GM21717 (cell line): ENCODE data around the gene DNAJC7.
A peak's percentile ranks its signal among the peaks of the same experiment; 100 is the strongest.

Experiments
- ATAC-seq: cut with Tn5 transposase; IDR thresholded peaks from one replicate; pipeline ENCODE4 v1.9.1; 2021; ENCODE audit warnings: mild to moderate bottlenecking, moderate library complexity; ENCODE audit not compliant: unreplicated experiment

DNAJC7 gene, protein sequence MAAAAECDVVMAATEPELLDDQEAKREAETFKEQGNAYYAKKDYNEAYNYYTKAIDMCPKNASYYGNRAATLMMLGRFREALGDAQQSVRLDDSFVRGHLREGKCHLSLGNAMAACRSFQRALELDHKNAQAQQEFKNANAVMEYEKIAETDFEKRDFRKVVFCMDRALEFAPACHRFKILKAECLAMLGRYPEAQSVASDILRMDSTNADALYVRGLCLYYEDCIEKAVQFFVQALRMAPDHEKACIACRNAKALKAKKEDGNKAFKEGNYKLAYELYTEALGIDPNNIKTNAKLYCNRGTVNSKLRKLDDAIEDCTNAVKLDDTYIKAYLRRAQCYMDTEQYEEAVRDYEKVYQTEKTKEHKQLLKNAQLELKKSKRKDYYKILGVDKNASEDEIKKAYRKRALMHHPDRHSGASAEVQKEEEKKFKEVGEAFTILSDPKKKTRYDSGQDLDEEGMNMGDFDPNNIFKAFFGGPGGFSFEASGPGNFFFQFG

DNA sequence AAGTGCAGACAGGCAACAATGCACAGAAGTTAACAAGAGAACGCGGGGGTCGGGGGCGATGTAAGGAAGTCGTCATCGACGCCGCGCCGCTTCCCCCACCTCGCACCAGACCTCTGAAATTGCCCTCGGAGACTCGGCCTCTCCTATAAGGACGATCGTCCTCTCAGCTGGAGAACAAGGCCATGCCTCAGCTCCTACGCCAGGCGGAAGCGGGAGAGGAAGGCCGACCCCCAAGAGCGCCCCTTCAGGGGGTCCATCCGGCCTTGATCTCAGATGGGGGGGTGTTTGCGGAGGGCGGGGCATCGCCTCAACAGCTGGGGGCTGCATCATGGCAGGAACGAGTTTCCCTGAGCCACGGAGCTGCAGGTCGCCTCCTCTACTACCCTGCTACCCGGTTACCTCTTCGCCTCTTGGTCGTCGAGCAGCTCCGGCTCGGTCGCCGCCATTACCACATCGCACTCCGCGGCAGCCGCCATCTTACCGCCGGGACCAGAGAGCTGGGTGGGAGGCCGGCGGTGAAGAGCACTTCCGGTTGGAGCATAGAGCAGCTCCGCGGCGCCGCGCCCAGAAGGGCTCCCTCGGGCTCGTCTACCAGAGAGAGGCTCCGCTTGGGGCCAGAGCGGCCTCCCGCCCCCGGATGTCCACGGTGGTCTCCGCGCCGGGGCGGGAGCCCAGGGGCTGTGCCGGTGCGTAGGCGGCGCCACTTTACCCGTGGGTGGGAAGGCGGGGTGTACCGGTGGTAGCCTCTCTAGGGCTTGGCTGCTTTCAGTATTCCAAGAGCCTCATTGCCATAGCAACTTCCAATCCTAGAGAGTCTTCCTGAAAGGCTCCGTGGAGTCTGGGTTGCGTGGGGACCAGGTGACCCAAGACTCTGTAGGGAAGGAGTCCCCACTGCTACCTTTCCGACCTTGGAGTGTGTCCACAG, at the start of gene DNAJC7:
Gene DNAJC7, minus strand, starts transcription at position 499 of the 925 bp plus-strand sequence. Its CDS starts 23 bp downstream, at position 476.
- ATAC-seq: peak; percentile 75

DNA sequence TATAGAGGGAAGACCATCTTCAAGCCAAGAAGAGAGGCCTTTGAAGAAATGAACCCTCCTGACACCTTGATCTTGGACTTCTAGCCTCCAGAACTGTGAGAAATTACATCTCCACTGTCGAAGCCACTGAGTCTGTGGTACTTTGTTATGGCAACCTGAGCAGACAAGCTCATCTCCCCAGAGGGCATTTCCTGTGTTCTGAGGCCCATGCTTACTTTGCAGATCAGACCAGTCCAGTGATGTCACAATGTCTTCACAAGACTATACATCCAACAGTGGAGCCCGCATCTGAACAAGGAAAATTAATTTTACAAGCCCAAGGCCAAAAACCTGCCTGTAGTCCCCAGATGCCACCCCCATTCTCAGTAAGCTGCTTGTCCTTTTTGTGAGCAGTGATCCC, 48.0 kb upstream of the DNAJC7 start:
- ATAC-seq: no peak

DNA sequence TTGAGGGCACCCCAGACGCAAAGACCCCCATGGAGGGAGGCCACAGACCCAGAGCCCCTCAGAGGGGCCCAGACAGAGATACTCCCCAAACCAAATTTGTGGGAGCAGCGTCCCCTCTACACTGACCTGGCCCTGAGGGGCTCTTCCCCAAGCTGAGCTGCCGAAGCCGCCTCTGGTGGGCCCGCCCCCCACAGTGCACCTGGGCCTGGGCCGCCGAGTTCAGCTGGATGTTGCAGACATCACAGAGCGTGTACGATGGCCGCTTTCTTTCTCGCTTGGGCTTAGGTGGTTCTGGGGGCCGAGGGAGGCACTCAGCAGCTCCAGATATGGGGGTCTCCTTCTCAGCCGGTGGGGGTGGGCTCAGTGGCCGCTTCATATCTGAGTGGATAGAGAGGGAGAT, 45.4 kb upstream of the DNAJC7 start:
- ATAC-seq: no peak

DNA sequence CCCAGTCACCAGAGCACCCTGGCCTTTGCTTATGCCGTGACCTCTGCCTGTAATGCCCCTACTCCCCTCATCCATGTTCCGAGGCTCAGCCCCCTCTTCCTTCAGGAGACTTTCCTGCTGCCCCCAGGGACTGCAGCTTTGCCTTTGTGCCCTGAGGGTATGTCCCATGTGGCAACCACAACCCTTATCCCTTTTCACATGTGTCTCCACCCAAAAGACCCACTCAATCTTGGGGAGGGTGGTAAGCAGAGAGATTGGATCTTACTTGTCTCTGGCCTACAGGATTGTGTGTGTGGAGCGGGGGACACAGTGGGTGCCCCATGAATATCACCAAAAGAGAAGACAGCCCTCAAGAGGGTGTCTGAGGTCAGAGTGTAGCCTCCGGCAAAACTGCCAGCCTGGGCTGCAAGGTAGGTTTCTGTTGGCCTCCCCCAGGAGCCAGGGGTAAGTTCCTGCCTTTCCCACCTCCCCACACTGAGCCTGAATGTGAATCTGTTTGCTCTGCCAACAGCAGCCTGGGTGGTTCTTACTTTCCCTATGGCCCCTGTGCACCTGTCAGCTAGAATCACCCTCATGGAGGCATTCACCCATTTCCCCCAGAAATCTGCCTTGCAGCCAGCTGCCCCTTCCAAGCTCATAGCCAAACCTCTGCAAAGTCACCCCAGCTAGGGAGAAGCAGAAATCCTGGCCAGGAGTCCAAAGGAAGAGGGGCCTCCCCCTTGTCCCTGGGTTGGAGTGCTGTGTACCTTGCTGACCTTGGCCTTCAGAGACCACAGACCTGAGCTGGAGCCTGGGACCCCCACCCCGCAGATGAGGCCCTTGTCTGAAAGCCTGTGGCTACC, 44.6 kb upstream of the DNAJC7 start:
- no peak for ATAC-seq

DNA sequence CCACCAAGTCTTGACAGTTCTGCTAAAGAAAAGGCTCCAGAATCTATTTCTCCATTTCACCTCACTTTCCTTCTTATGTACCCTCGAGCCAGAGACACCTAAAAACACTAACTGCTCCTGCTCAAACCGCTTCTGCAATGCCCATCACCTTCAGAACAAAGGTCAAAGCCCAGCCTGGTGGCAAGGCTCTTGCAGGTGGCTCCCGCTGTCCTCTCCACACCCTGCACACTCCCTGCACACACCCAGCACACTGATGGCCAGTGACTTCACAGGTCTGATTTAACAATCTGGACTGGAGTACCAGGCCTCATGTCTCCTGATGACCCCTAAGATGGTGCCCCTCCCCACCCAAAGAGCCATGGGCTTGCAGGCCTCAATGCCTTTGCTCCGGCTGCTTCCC, 43.0 kb upstream of the DNAJC7 start:
- ATAC-seq: no peak

DNA sequence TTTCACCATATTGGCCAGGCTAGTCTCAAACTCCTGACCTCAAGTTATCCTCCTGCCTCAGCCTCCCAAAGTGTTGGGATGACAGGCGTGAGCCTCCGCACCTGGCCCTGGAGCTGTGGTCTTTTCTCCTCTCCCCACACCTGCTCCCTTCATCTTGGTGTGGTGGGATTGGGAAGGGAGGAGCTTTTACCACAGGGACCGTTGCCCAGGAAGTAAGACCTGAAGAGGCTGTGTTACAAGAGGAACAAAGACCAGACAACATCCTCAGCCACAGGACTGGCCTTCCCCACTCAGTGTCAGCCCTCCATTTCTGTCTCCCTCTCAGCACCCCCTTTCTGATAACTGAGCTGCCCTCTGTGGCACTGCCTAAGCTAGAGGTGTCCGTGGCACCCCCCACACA, 42.6 kb upstream of the DNAJC7 start:
- ATAC-seq: no peak

DNA sequence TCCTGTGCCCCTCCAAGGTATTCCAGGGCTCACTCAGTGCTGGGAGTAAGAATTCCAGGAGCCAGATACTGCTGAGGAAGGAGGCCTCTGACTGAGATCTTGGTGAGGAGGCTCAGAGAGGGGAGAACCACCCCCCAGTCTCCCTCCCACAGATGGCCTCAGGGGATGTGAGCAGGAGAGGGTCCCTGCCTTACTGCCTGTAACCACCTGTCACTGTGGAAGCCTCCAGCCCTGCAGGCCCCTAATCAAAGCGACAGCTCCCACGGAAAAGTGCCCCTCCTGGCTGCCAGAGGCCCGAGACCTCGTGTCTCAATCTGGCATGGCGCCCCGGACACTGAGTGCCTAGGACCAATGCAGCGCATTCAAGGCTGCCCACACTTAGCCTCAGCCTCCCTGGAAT, 40.8 kb upstream of the DNAJC7 start:
- no peak for ATAC-seq

DNA sequence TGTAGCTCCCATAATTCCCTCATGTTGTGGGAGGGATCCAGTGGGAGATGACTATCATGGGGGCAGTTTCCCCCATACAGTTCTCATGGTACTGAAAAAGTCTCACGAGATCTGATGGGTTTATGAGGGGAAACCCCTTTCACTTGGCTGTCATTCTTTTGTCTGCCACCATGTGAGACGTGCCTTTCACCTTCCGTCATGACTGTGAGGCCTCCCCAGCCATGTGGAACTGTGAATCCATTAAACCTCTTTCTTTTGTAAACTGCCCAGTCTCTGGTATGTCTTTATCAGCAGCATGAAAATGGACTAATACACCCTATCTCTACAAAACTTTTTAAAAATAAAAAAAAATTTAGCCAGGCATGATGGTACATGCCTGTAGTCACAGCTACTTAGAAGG, 39.4 kb upstream of the DNAJC7 start:
- ATAC-seq: no peak

DNA sequence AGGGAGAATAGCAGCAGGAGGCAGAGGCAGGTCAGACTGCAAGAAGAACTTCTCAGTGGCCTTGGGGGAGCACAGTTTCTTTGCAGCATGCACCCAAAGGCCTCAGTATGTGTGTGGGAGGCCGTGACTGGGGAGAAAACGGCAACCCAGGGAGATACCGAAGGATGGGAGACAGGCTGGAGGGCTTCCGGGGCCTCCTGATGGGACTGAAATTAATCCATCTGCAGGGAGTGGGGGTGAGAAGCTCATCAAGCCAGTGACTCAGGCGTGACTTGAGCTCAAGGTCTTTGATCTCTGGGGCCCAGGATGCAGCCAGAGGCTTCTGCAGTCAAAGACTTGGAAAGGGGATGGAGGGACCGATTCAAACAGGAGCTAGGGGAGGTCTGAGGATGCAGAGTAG, 38.3 kb upstream of the DNAJC7 start:
- no peak for ATAC-seq

DNA sequence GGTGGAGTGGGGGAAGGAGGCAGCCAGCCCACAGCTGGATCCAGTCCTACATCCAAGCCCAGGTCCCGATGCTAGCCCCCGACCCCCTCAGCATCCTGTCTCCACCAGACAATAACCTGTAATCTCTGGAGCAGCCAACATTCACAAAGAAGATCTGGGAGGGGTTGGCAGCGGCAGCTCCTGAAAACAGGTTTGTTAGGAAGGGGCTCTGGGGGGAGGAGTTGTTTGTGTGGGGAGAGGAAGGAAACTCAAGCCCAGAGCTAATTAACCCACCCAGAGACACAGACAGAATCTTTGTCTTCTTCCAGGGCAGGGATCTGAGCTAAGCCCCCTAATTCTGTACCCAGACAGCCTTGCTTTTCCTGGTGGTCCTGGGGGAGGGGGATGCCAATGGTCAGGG, 37.8 kb upstream of the DNAJC7 start:
- ATAC-seq: no peak

DNA sequence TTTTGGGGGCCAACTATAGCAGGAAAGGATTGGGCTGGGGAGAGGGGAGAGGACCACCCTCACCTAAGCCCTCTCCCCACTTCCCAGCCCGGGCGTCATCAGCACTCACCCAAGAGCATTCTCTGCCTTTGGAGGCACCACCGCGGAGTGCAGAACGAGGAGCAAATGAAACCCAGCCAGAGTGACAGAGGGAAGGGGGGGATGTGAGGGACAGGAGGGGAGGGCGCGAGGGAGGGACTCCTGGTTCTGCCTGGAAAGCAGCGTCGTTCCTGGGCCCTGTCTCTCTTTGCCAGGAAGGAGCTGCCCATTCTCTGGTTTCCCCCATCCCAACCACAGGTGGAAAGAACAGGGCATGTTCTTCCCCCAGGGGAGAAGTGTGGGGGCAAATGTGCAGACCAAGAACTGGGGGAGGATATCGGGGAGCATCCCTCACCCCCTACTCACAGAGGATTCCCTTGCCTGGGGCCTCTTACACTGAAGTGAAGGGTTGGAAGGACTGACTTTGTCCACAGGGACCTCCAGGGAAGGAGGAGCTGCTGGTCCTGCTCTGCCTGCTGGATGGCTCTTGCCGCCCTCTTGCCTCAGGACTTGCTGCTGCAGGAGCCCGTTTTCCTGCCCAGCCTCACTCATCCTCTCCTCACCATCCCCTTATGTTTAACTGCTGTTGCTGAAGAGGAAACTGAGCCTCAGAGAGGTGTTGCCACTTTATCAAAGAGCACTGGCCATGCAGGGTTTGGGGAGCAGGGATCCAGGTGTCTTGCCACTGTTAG, 36.7 kb upstream of the DNAJC7 start:
- no peak for ATAC-seq

DNA sequence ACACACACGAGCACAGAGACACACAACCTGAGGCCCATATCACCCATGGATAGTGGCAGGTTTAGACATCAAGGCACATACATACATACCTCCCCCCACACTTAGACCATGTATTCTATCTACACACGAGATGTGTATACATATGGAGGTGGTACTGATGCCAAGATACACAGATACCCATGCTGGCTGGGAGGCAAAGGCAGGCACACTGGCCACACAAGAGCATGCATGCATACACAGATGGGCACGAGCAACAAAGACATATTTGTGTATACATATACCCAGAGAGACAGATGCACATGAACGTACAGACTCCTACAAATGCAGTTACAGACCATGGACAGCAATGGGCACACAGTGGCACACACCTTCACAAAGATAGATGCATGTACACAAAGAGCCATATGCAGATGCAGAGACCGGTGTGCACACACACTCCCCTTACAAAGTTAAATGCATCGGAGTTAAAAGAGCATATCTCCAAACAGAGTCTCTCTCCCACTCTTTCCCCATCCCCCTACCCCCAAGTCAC, 35.2 kb upstream of the DNAJC7 start:
- ATAC-seq: no peak

DNA sequence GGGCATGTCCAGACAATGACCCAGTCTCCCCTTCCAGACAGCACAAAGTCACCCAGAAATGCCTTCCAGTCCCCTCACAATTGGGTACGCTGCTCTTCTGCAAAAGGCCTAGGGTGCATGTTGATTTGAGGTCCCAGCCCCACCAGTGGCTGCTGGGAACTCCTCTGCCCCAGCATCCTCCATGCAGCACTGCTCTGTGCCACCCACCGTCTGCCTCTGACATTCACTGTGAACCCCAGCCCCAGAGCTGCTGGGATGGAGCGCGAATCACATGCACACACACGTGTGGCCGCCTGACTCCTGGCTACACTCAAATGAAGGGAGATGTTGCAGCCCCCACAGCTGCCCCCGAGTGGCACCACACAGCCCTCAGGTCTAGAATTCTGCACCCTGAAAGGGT, 34.4 kb upstream of the DNAJC7 start:
- ATAC-seq: no peak

DNA sequence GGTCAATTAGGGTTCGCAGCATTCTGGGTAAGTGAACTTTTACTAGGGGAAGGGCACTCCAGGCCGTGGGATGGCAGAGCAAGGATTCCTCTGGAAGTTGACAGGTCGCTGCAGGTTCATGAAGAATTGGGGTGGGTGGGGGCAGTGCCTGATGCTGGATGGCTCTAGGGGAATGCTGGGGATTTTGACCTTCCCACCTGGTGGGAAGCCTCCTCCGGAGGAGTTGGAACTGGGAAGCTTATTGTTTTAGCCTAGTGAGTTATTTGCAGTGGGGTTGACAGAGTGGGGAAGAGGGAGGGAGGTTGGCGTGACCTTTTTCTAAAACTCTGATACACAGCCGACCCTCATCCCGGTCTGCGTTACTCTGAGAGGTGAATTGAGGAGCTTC, 33.8 kb upstream of the DNAJC7 start:
- ATAC-seq: no peak

DNA sequence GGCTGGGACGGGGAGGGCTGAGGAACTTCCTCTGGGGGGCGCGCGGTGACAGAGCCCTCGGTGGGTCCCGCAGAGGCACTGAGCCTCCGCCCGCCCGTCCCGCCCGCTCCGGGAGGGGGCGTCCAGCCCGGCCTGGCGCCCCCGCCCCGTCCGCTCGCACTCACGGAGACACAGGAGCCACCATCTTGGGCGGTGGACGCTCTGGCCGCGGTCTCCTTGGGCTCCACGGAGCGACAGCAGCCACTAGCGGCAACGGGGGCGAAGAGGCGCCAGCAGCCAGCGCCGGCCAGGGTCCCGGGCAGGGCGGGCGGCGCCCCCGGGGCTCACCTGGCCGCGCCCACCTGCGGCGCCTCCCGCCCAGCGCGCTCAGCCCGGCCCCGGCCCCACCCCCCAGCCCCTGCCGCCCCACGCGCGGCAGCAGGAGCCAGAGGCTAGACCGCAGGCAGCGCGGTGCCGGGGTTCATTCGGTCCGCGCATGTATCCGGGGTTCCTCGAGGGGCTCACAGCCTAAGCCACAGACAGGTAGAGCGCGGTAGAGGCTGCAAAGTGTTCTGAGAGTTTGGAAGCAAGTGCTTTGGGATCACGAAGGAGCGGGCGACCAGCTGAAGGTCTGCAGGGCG, 33.3 kb upstream of the DNAJC7 start, which contains the start of gene C17orf113:
Gene C17orf113, minus strand, starts transcription at position 209 of the 620 bp plus-strand sequence. CDS start 7,225 bp downstream, outside the sequence.
- ATAC-seq: no peak

DNA sequence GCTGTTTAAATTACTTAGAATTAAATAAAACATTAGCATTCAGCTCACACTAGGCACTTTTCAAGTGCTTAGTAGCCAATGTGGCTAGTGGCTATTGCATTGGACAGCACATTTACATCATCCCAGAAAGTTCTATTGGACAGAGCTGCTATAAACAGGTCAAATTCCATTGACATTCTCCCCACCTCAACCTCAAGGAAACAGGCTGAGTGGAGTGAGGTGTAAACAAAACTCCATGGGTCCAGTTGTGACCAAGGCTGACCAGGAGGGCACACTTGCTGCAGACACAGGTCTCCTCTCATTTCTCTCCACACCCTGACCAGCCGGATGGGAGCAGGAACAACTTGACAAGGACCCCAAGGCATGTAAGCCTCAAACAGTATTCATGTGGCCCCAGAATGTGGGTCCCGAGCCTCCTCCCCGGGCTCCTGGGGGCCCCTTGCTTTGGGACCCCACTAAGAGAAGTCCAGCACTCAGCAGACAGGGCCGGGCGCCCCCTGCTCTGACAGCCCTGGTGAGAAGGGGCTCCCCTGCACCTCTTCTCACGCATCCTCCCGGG, 32.7 kb upstream of the DNAJC7 start:
- no peak for ATAC-seq

DNA sequence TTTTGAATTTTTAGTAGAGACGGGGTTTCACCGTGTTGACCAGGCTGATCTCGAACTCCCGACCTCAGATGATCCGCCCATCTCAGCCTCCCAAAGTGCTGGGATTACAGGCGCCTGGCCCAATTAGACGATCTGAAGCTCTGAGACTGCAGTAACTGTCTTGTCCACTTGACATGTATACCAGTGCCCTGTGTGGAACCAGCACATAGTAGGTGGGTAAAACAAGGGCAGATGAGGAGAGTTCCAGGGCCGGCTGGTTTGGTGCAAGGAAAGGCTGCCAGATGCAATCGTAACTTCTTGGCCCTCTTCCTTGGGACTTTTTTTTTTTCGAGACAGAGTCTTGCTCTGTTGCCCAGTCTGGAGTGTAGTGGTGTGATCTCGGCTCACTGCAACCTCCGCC, 30.1 kb upstream of the DNAJC7 start:
- no peak for ATAC-seq

DNA sequence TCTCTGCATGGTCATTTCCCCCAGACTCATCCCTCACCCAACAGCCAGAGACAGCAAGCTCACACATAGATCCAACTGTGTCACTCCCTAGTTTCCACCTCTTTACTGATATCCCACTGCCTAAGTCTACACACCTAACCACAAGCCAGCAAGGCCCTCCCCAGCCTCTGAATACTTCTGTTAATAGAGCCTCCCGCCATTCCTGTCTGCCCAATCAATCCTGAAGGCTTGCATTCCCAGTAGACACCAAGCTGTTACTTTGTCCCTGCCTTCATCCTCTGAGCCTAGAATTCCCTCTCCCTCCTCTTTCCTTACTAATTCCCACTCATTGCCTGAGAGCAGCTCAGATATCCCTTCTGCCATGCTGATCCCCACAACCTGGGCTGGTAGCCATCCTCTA, 28.5 kb upstream of the DNAJC7 start:
- ATAC-seq: no peak
